ENCODE results near the gene COPS7B. TPM values are rescaled to one million over a fixed set of nuclear protein-coding genes. Genes with fewer than 3 reads are reported as not detected.

COPS7B gene
- total RNA-seq, 1 experiment from 2014 or later = 35.9 TPM

DNA sequence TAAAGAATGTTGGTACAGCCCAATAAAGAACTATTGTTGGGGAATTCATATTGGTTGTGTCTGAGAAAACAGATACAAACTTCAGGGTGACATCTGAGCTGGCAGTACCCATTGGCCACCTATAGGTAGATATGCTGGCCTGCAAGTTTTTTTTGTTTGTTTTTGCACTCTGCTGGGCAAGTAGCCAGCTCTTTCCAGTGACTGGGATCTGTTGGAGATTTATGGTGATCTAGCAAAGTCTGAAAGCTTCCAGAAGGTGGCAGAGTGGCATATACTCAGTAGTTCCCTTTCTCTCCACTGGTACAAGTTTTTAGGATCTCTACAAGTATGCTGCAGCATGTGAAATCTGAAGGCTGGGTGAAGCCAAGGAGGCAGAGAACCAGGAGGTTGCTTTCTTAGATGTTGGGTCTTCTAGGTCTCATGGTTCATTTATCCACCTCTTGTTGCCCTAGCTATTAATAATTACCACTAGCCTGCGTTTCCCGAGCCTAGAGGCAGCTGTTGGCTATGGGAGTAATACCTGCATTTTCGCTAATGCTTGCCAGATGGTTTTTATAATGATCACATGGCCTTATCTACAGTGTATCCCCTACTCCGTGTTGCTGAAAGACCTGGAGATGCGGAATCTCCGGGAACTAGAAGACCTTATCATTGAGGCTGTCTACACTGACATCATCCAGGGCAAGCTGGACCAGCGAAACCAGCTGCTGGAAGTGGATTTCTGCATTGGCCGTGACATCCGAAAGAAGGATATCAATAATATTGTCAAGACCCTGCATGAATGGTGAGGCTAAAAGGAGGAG lies 9.5 kb downstream of the COPS7B start:
- H3K4me3 Mint-ChIP-seq (ENCODE audit: unreplicated experiment) = no peak overlapping the region
- Histone ChIP-seq H3K9me3 (no peaks in the 10 kb centered on the region), H3K27me3 (replicated peaks; ENCODE audit: control insufficient read depth, insufficient read depth, low read length) (no peaks in the 10 kb centered on the region), H3K4me3 (ENCODE audit: low read depth, low read length) (no peak overlapping the region), H3K4me1 (no peaks in the 10 kb centered on the region), H3K36me3 (ENCODE audit: control insufficient read depth, insufficient read depth, low read length) (no peaks in the 10 kb centered on the region; the same call in 1 of the 2 replicates)
- TF ChIP-seq, protein P1, sequence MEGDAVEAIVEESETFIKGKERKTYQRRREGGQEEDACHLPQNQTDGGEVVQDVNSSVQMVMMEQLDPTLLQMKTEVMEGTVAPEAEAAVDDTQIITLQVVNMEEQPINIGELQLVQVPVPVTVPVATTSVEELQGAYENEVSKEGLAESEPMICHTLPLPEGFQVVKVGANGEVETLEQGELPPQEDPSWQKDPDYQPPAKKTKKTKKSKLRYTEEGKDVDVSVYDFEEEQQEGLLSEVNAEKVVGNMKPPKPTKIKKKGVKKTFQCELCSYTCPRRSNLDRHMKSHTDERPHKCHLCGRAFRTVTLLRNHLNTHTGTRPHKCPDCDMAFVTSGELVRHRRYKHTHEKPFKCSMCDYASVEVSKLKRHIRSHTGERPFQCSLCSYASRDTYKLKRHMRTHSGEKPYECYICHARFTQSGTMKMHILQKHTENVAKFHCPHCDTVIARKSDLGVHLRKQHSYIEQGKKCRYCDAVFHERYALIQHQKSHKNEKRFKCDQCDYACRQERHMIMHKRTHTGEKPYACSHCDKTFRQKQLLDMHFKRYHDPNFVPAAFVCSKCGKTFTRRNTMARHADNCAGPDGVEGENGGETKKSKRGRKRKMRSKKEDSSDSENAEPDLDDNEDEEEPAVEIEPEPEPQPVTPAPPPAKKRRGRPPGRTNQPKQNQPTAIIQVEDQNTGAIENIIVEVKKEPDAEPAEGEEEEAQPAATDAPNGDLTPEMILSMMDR (IDR thresholded peaks at IDR 0.05; ENCODE audit: insufficient read depth in 1 of 2, low read depth in 1 of 2, low read length in 1 of 2, severe bottlenecking in 1 of 2, unreplicated experiment in 1 of 2) = peak in 1 of 2 experiments; percentile 7
- no TSS peak for BruUV-seq (replicated peaks)
- H3K27me3 Mint-ChIP-seq (ENCODE audit: insufficient read depth, unreplicated experiment) = no peaks in the 10 kb centered on the region
- no peaks in the 10 kb centered on the region for H3K9me3 Mint-ChIP-seq (ENCODE audit: unreplicated experiment)
- DNase-seq = peak in 1 of 2 experiments; percentile 30
- H3K4me1 Mint-ChIP-seq (ENCODE audit: low read depth, unreplicated experiment) = no peaks in the 10 kb centered on the region
- intact Hi-C loops (cut with micrococcal nuclease; ENCODE audit: unreplicated experiment) = no loop called here
- H3K27ac Mint-ChIP-seq (ENCODE audit: unreplicated experiment) = no peak overlapping the region
- H3K36me3 Mint-ChIP-seq (ENCODE audit: insufficient read depth, unreplicated experiment) = peaks cover 34% of the 10 kb centered on the region
- ChIA-PET POLR2A (no interaction called here), CTCF (interaction anchor here (0.5 to 0.6 kb wide), 2 partner anchors 83 to 1346 kb away, joined by 3 read pairs; no protein-coding TSS in a partner anchor)

DNA sequence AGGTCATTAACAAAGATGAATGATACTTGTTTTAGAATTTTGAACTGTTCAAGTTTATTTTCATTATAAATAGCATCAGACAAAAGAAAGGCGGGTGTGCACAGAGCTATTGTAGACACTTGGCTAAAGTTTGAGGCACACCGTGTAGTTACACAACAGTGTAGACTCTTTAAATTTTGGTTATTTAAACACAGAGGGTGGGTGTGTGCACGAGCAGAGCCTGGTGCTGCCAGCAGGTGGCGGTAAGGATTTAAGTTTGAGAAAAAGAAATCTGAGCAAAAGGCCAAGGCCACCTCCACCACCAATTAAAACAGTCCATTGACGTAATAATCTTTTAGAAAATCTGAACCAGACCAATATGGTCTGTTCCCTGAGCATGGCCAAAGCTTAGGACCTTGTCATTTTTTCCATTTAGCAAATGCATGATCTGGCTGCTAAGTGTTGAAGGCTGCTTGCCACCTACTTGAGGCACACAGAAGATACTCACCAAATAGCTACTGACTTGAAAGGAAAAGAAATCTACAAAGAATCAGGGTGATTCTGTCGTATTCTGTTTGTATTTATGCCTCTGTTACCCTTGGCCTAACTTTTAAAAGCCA lies 14.3 kb downstream of the COPS7B start:
- no peaks in the 10 kb centered on the region; the same call in 1 of the 2 replicates for H3K36me3 ChIP-seq (ENCODE audit: control insufficient read depth, insufficient read depth, low read length)
- ChIA-PET CTCF (no interaction called here), POLR2A (no interaction called here)
- no peaks in the 10 kb centered on the region for H3K4me1 Mint-ChIP-seq (ENCODE audit: low read depth, unreplicated experiment)
- no peaks in the 10 kb centered on the region for H3K9me3 Mint-ChIP-seq (ENCODE audit: unreplicated experiment)
- no TSS peak for BruUV-seq (replicated peaks)
- H3K9me3 ChIP-seq = no peaks in the 10 kb centered on the region
- no peaks in the 10 kb centered on the region for H3K27me3 Mint-ChIP-seq (ENCODE audit: insufficient read depth, unreplicated experiment)
- H3K36me3 Mint-ChIP-seq (ENCODE audit: insufficient read depth, unreplicated experiment) = peaks cover 29% of the 10 kb centered on the region
- no peak overlapping the region for H3K4me3 Mint-ChIP-seq (ENCODE audit: unreplicated experiment)
- DNase-seq = peak in 1 of 2 experiments; percentile 45
- H3K4me3 ChIP-seq (ENCODE audit: low read depth, low read length) = no peak overlapping the region
- intact Hi-C loops (cut with micrococcal nuclease; ENCODE audit: unreplicated experiment) = no loop called here
- TF ChIP-seq, protein P1 (IDR thresholded peaks at IDR 0.05; ENCODE audit: insufficient read depth in 1 of 2, low read depth in 1 of 2, low read length in 1 of 2, severe bottlenecking in 1 of 2, unreplicated experiment in 1 of 2) = peak; percentile 35 to 51
- H3K27ac Mint-ChIP-seq (ENCODE audit: unreplicated experiment) = no peak overlapping the region
- no peaks in the 10 kb centered on the region for H3K27me3 ChIP-seq (replicated peaks; ENCODE audit: control insufficient read depth, insufficient read depth, low read length)
- no peaks in the 10 kb centered on the region for H3K4me1 ChIP-seq

DNA sequence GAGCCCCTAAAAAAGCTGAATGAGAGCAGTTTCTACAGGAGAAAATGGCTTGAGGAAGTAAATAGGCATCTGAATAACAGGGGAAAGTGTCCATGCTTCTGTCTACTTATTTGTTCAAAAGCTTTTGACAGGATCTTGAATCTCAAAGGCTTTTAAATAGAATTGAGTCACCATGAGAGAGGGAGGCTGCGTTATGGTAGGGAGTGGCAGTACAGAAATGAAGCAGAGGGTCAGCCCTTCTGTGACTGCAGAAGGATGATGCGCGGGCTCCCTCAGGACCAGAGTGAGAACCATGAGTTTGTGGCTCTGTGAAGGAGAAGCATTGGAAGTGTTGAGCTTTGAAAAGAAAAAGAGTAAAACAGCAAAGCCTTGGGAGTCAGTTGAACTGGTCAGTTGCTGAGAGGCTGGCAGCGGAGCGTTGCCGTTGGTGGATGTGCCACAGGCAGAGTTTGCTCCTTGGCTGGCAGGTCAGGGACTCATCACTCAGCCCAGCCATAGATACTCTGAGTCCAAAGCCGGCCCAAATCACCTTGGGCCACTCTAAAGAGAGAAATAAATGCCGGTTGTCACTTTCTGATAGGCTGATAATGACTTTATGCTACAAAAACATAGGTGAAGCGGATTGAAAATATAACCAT lies 17.4 kb downstream of the COPS7B start:
- H3K4me1 Mint-ChIP-seq (ENCODE audit: low read depth, unreplicated experiment) = no peaks in the 10 kb centered on the region
- CTCF ChIA-PET = no interaction called here

More for the DNA sequence above, 17.4 kb downstream of the COPS7B start:
- intact Hi-C loops (cut with micrococcal nuclease; ENCODE audit: unreplicated experiment) = no loop called here
- Mint-ChIP-seq H3K4me3 (ENCODE audit: unreplicated experiment) (no peak overlapping the region), H3K27me3 (ENCODE audit: insufficient read depth, unreplicated experiment) (no peaks in the 10 kb centered on the region), H3K27ac (ENCODE audit: unreplicated experiment) (no peak overlapping the region), H3K9me3 (ENCODE audit: unreplicated experiment) (no peaks in the 10 kb centered on the region), H3K36me3 (ENCODE audit: insufficient read depth, unreplicated experiment) (peaks cover 16% of the 10 kb centered on the region)
- Histone ChIP-seq H3K27me3 (replicated peaks; ENCODE audit: control insufficient read depth, insufficient read depth, low read length) (no peaks in the 10 kb centered on the region), H3K4me1 (no peaks in the 10 kb centered on the region), H3K9me3 (no peaks in the 10 kb centered on the region), H3K4me3 (ENCODE audit: low read depth, low read length) (no peak overlapping the region), H3K36me3 (ENCODE audit: control insufficient read depth, insufficient read depth, low read length) (no peaks in the 10 kb centered on the region)
- POLR2A ChIA-PET = no interaction called here
- DNase-seq = no peak
- no TSS peak for BruUV-seq (replicated peaks)
- TF ChIP-seq, protein P1 (IDR thresholded peaks at IDR 0.05; ENCODE audit: insufficient read depth in 1 of 2, low read depth in 1 of 2, low read length in 1 of 2, severe bottlenecking in 1 of 2, unreplicated experiment in 1 of 2) = no peak
